ENCODE data around the gene C21orf91. TPM values are rescaled to one million over a fixed set of nuclear protein-coding genes. Genes with fewer than 3 reads are reported as not detected.

C21orf91 gene
- total and polyA plus RNA-seq, 4 donors = 1.8 to 7.2 (median 4.4) TPM

- TF ChIP-seq FOXA1 (IDR thresholded peaks at IDR 0.05) (no peak), JUND (IDR thresholded peaks at IDR 0.05) (no peak), FOXA2 (IDR thresholded peaks at IDR 0.05) (no peak), TAF1 (conservative IDR thresholded peaks at IDR 0.05) (no peak), EGR1 (IDR thresholded peaks at IDR 0.05; ENCODE audit: low read depth in 2 of 2) (no peak), HNF4G (IDR thresholded peaks at IDR 0.05) (no peak), REST (IDR thresholded peaks at IDR 0.05) (no peak), HNF4A (conservative IDR thresholded peaks at IDR 0.05) (no peak), NR2F2 (IDR thresholded peaks at IDR 0.05) (no peak), SP1 (IDR thresholded peaks at IDR 0.05) (no peak)
- Histone ChIP-seq H3K27ac (ENCODE audit: low read depth in 1 of 2, low read length in 2 of 2) (no peak overlapping the region), H3K36me3 (ENCODE audit: control insufficient read depth in 4 of 4, insufficient read depth in 3 of 4, low read depth in 1 of 4, low read length in 3 of 4) (no peaks in the 10 kb centered on the region), H3K9me3 (ENCODE audit: control insufficient read depth in 4 of 4, low read length in 3 of 4) (no peaks in the 10 kb centered on the region), H3K9ac (ENCODE audit: low read depth in 1 of 2, low read length in 2 of 2) (no peak overlapping the region), H3K4me3 (ENCODE audit: low read depth in 1 of 3, low read length in 3 of 3) (no peak overlapping the region), H3K27me3 (ENCODE audit: control insufficient read depth in 4 of 4, insufficient read depth in 4 of 4, low read length in 3 of 4) (no peaks in the 10 kb centered on the region), H3K4me1 (ENCODE audit: control insufficient read depth in 4 of 4, insufficient read depth in 4 of 4, low read length in 3 of 4) (no peaks in the 10 kb centered on the region)
- no peak for DNase-seq (ENCODE audit: low spot score)
- WGBS = 70% methylated on average over 4 of the region's 4 CpGs
Observed at GRCh38 chr21:17759511-17760178, 59.5 kb downstream of the C21orf91 start.

- no peak overlapping the region for H3K4me3 ChIP-seq (ENCODE audit: low read depth in 1 of 3, low read length in 3 of 3)
- H3K27ac ChIP-seq (ENCODE audit: low read depth in 1 of 2, low read length in 2 of 2) = no peak overlapping the region
- no peaks in the 10 kb centered on the region for H3K36me3 ChIP-seq (ENCODE audit: control insufficient read depth in 4 of 4, insufficient read depth in 3 of 4, low read depth in 1 of 4, low read length in 3 of 4)
- TF ChIP-seq JUND (IDR thresholded peaks at IDR 0.05) = no peak
- no peak for TF ChIP-seq HNF4G (IDR thresholded peaks at IDR 0.05)
- TF ChIP-seq REST (IDR thresholded peaks at IDR 0.05) = no peak
- TF ChIP-seq TAF1 (conservative IDR thresholded peaks at IDR 0.05) = no peak
- TF ChIP-seq ATF3 (IDR thresholded peaks at IDR 0.05) = no peak
- no peak for TF ChIP-seq CTCF (IDR thresholded peaks at IDR 0.05; ENCODE audit: low read depth, low read length, missing input control)
- TF ChIP-seq RXRA (IDR thresholded peaks at IDR 0.05) = no peak
- TF ChIP-seq RAD21 (IDR thresholded peaks at IDR 0.05) = no peak
- no peak for TF ChIP-seq ZBTB33 (IDR thresholded peaks at IDR 0.05)
- TF ChIP-seq HNF4A (conservative IDR thresholded peaks at IDR 0.05) = no peak
- TF ChIP-seq FOXA2 (IDR thresholded peaks at IDR 0.05) = no peak
- no peak for TF ChIP-seq EGR1 (IDR thresholded peaks at IDR 0.05; ENCODE audit: low read depth in 2 of 2)
- TF ChIP-seq SP1 (IDR thresholded peaks at IDR 0.05) = no peak
- TF ChIP-seq YY1 (IDR thresholded peaks at IDR 0.05) = no peak
- no peak for TF ChIP-seq GABPA (IDR thresholded peaks at IDR 0.05 in 1 of 2, conservative IDR thresholded peaks at IDR 0.05 in 1 of 2)
- TF ChIP-seq FOXA1 (IDR thresholded peaks at IDR 0.05) = no peak
- no peak for TF ChIP-seq NR2F2 (IDR thresholded peaks at IDR 0.05)
- TF ChIP-seq MAX (IDR thresholded peaks at IDR 0.05) = no peak
- WGBS = 71% methylated on average over 4 of the region's 4 CpGs
- no peaks in the 10 kb centered on the region for H3K4me1 ChIP-seq (ENCODE audit: control insufficient read depth in 4 of 4, insufficient read depth in 4 of 4, low read length in 3 of 4)
- no peak overlapping the region for H3K9ac ChIP-seq (ENCODE audit: low read depth in 1 of 2, low read length in 2 of 2)
- H3K9me3 ChIP-seq (ENCODE audit: control insufficient read depth in 4 of 4, low read length in 3 of 4) = no peaks in the 10 kb centered on the region
- H3K27me3 ChIP-seq (ENCODE audit: control insufficient read depth in 4 of 4, insufficient read depth in 4 of 4, low read length in 3 of 4) = no peaks in the 10 kb centered on the region
- no peak for DNase-seq (ENCODE audit: low spot score)
Observed at GRCh38 chr21:17758683-17759082, 60.5 kb downstream of the C21orf91 start.

Measured in liver (tissue), 9 donors.